ENCODE data around the gene GTPBP3.
A peak's percentile ranks its signal among the peaks of the same experiment; 100 is the strongest.
"Not testable (repeated sequence)": the region's sequence is repeated elsewhere in the genome, so short reads cannot be mapped to it uniquely, and the experiment has no call there.

GTPBP3 gene

GRCh38 chr19:17336872-17337674 lies at the start of gene GTPBP3:
GTPBP3 (plus strand) TSS chr19:17337553; CDS start chr19:17337612, 59 bp downstream.
- peak; percentile 96 for DNase-seq

- peak; percentile 31 for DNase-seq
Measured at GRCh38 chr19:17289489-17289888, 47.9 kb upstream of the GTPBP3 start.

GRCh38 chr19:17292301-17293074 lies 44.9 kb upstream of the GTPBP3 start:
- DNase-seq = peak; percentile 84

GRCh38 chr19:17293605-17294004 lies 43.7 kb upstream of the GTPBP3 start:
- no peak for DNase-seq

- DNase-seq = peak; percentile 43
Measured at GRCh38 chr19:17294051-17294891, 43.1 kb upstream of the GTPBP3 start.

GRCh38 chr19:17295551-17295950 lies 41.8 kb upstream of the GTPBP3 start:
- not testable (repeated sequence) for DNase-seq

- no peak for DNase-seq
Measured at GRCh38 chr19:17296273-17296672, 41.1 kb upstream of the GTPBP3 start.

GRCh38 chr19:17296976-17297375 lies 40.4 kb upstream of the GTPBP3 start:
- no peak for DNase-seq

- no peak for DNase-seq
Measured at GRCh38 chr19:17300992-17301619, 36.2 kb upstream of the GTPBP3 start.

- peak; percentile 38 for DNase-seq
Measured at GRCh38 chr19:17302391-17303166, 34.8 kb upstream of the GTPBP3 start.

- DNase-seq = peak; percentile 93
Measured at GRCh38 chr19:17303167-17303939, 34.0 kb upstream of the GTPBP3 start, which contains the start of gene ABHD8. ABHD8 (minus strand) TSS chr19:17303425; CDS start chr19:17301616, 1,809 bp downstream.

GRCh38 chr19:17303940-17304267 lies 33.4 kb upstream of the GTPBP3 start:
- no peak for DNase-seq

GRCh38 chr19:17304386-17305215 lies 32.8 kb upstream of the GTPBP3 start:
- no peak for DNase-seq

- no peak for DNase-seq
Measured at GRCh38 chr19:17305216-17305516, 32.2 kb upstream of the GTPBP3 start.

GRCh38 chr19:17305517-17306284 lies 31.7 kb upstream of the GTPBP3 start, which contains the start of gene MRPL34:
MRPL34 (plus strand) TSS chr19:17305872; CDS start chr19:17305893, 21 bp downstream.
- DNase-seq = peak; percentile 89

GRCh38 chr19:17306285-17306714 lies 31.1 kb upstream of the GTPBP3 start:
- no peak for DNase-seq

- no peak for DNase-seq
Measured at GRCh38 chr19:17307876-17308377, 29.4 kb upstream of the GTPBP3 start.

- peak; percentile 98 for DNase-seq
Measured at GRCh38 chr19:17309198-17309964, 28.0 kb upstream of the GTPBP3 start, which contains the start of gene DDA1. DDA1 (plus strand) TSS chr19:17309563; CDS start chr19:17309655, 92 bp downstream.
